ENCODE data around the gene CEMIP. TPM values are rescaled to one million over a fixed set of nuclear protein-coding genes. Genes with fewer than 3 reads are reported as not detected.

CEMIP gene
- polyA plus RNA-seq, 3 donors, result not detected

GRCh38 chr15:80798911-80799310, 19.7 kb downstream of the CEMIP start:
- H4K20me1 ChIP-seq (ENCODE audit: insufficient read depth, low read length), result no peaks in the 10 kb centered on the region
- no peak overlapping the region for H3K4me2 ChIP-seq (replicated peaks; ENCODE audit: extremely low read depth, low read length, poor library complexity, severe bottlenecking)
- Mint-ChIP-seq H3K9me3 (no peaks in the 10 kb centered on the region), H3K4me1 (no peaks in the 10 kb centered on the region), H3K36me3 (no peaks in the 10 kb centered on the region), H3K27ac (no peak overlapping the region), H3K4me3 (no peak overlapping the region), H3K27me3 (ENCODE audit: low read depth in 3 of 3) (peaks cover 6 to 9% (median 9%) of the 10 kb centered on the region in 3 donors)
- H3K4me1 ChIP-seq (ENCODE audit: control insufficient read depth in 1 of 2, insufficient read depth in 2 of 2, low read length in 2 of 2), result no peaks in the 10 kb centered on the region
- no peak overlapping the region for H2AFZ ChIP-seq (ENCODE audit: insufficient read depth, low read depth, low read length, poor library complexity, severe bottlenecking)
- TF ChIP-seq, protein P1, sequence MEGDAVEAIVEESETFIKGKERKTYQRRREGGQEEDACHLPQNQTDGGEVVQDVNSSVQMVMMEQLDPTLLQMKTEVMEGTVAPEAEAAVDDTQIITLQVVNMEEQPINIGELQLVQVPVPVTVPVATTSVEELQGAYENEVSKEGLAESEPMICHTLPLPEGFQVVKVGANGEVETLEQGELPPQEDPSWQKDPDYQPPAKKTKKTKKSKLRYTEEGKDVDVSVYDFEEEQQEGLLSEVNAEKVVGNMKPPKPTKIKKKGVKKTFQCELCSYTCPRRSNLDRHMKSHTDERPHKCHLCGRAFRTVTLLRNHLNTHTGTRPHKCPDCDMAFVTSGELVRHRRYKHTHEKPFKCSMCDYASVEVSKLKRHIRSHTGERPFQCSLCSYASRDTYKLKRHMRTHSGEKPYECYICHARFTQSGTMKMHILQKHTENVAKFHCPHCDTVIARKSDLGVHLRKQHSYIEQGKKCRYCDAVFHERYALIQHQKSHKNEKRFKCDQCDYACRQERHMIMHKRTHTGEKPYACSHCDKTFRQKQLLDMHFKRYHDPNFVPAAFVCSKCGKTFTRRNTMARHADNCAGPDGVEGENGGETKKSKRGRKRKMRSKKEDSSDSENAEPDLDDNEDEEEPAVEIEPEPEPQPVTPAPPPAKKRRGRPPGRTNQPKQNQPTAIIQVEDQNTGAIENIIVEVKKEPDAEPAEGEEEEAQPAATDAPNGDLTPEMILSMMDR (IDR thresholded peaks at IDR 0.05), result no peak
- no peak for DNase-seq
- no peak overlapping the region for H3K9ac ChIP-seq (ENCODE audit: insufficient read depth, low read length, poor library complexity, severe bottlenecking)
- H3K79me2 ChIP-seq (ENCODE audit: insufficient read depth, low read length), result no peaks in the 10 kb centered on the region
- H3K27me3 ChIP-seq (ENCODE audit: control insufficient read depth in 2 of 2, insufficient read depth in 2 of 2, low read length in 2 of 2), result no peaks in the 10 kb centered on the region
- intact Hi-C loops (cut with micrococcal nuclease), result no loop called here
- no peaks in the 10 kb centered on the region for H3K36me3 ChIP-seq (replicated peaks in 1 of 2; ENCODE audit: control insufficient read depth in 1 of 2, insufficient read depth in 2 of 2, low read length in 2 of 2)
- H3K4me3 ChIP-seq (replicated peaks in 1 of 3; ENCODE audit: low read depth in 2 of 3, low read length in 3 of 3), result no peak overlapping the region
- 100% methylated on average over 2 of the region's 3 CpGs for WGBS (ENCODE audit: insufficient coverage)
- no peak overlapping the region for H3K27ac ChIP-seq (ENCODE audit: low read depth in 1 of 2, low read length in 2 of 2)
- no peaks in the 10 kb centered on the region for H3K9me3 ChIP-seq (replicated peaks in 1 of 2; ENCODE audit: control insufficient read depth in 1 of 2, insufficient read depth in 1 of 2, low read length in 2 of 2)

- no peak overlapping the region for H3K4me2 ChIP-seq (replicated peaks; ENCODE audit: extremely low read depth, low read length, poor library complexity, severe bottlenecking)
- no peak overlapping the region for H3K9ac ChIP-seq (ENCODE audit: insufficient read depth, low read length, poor library complexity, severe bottlenecking)
- no CpG with 5 or more reads among the region's 5 CpGs for WGBS (ENCODE audit: insufficient coverage)
- DNase-seq, result no peak
- Mint-ChIP-seq H3K36me3 (no peaks in the 10 kb centered on the region), H3K27me3 (ENCODE audit: low read depth in 3 of 3) (peaks cover 2 to 11% (median 7%) of the 10 kb centered on the region in 3 donors), H3K9me3 (no peaks in the 10 kb centered on the region), H3K4me1 (no peaks in the 10 kb centered on the region), H3K4me3 (no peak overlapping the region), H3K27ac (no peak overlapping the region)
- H3K27me3 ChIP-seq (ENCODE audit: control insufficient read depth in 2 of 2, insufficient read depth in 2 of 2, low read length in 2 of 2), result no peaks in the 10 kb centered on the region
- intact Hi-C loops (cut with micrococcal nuclease), result no loop called here
- no peak overlapping the region for H3K27ac ChIP-seq (ENCODE audit: low read depth in 1 of 2, low read length in 2 of 2)
- no peaks in the 10 kb centered on the region for H4K20me1 ChIP-seq (ENCODE audit: insufficient read depth, low read length)
- no peak overlapping the region for H3K4me3 ChIP-seq (replicated peaks in 1 of 3; ENCODE audit: low read depth in 2 of 3, low read length in 3 of 3)
- no peaks in the 10 kb centered on the region for H3K4me1 ChIP-seq (ENCODE audit: control insufficient read depth in 1 of 2, insufficient read depth in 2 of 2, low read length in 2 of 2)
- no peak overlapping the region for H2AFZ ChIP-seq (ENCODE audit: insufficient read depth, low read depth, low read length, poor library complexity, severe bottlenecking)
- no peaks in the 10 kb centered on the region for H3K9me3 ChIP-seq (replicated peaks in 1 of 2; ENCODE audit: control insufficient read depth in 1 of 2, insufficient read depth in 1 of 2, low read length in 2 of 2)
- H3K79me2 ChIP-seq (ENCODE audit: insufficient read depth, low read length), result no peaks in the 10 kb centered on the region
- TF ChIP-seq, protein P1 (IDR thresholded peaks at IDR 0.05), result no peak
- H3K36me3 ChIP-seq (replicated peaks in 1 of 2; ENCODE audit: control insufficient read depth in 1 of 2, insufficient read depth in 2 of 2, low read length in 2 of 2), result no peaks in the 10 kb centered on the region
These were observed 20.9 kb downstream of the CEMIP start for GRCh38 chr15:80800067-80800466.
